Neutrophil (primary cell): ENCODE measurements around the gene ACTMAP.

ENCODE experiments used
- H3K27ac ChIP-seq: fragments of 200-600 bp; sonication (generic); 2 replicates; pipeline ENCODE4 v1.5.1; 2016; ENCODE audit warnings: mild to moderate bottlenecking, moderate library complexity
- H3K27me3 ChIP-seq: fragments of 200-600 bp; sonication (generic); 2 replicates; pipeline ENCODE4 v1.6.0; 2016; ENCODE audit warnings: mild to moderate bottlenecking
- H3K36me3 ChIP-seq: fragments of 200-600 bp; sonication (generic); 2 replicates; pipeline ENCODE4 v1.5.1; 2017
- H3K4me1 ChIP-seq, 2 experiments: fragments of 200-600 bp in 1 of 2; sonication (generic) in 1 of 2; 1 replicate in 1 of 2; 2 replicates in 1 of 2; pipeline versions ENCODE4 v1.5.1 to v1.6.1; 2013 to 2016; ENCODE audit warnings: low read depth in 1 of 2, low read length in 1 of 2, mild to moderate bottlenecking in 1 of 2, moderate library complexity in 1 of 2; ENCODE audit not compliant: control insufficient read depth in 1 of 2, insufficient read depth in 1 of 2
- H3K4me3 ChIP-seq, 2 experiments: fragments of 200-600 bp in 1 of 2; sonication (generic) in 1 of 2; 1 replicate in 1 of 2; 2 replicates in 1 of 2; pipeline ENCODE4 v1.5.1; 2013 to 2016; ENCODE audit warnings: low read depth in 1 of 2, low read length in 1 of 2, mild to moderate bottlenecking in 1 of 2, moderate library complexity in 1 of 2
- H3K9me3 ChIP-seq: fragments of 200-600 bp; sonication (generic); 2 replicates; pipeline ENCODE4 v1.5.1; 2016
- TF ChIP-seq, protein P1 (sequence below): fragments of 200-600 bp; sonication (generic); IDR thresholded peaks from 2 replicates; pipeline ENCODE4 v1.5.1; 2016; ENCODE audit warnings: antibody characterized with exemption

Gene ACTMAP

DNA sequence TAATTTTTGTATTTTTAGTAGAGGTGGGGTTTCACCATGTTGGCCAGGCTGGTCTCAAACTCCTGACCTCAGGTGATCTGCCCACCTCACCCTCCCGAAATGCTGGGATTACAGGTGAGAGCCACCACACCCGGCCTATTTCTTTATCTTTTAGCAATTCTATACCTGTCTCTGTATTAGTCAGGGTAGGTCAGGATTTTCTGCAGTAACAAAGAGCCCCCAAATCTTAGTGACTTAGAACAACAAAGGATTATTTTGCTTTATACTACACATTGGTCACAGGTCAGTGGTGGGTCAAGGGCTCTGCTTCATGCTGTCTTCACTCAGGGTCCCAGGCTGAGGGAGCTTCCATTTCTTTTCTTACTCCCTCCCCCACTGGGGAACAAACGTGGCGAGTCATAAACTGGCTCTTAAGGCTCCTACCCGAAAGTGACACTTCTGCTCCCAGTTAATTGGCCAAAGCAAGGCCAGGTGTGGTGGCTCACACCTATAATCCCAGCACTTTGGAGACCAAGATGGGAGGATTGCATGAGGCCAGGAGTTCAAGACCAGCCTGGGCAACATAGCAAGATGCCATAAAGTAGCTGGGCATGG is 26.5 kb downstream of the ACTMAP start:
- H3K27ac ChIP-seq = no peak overlapping the region
- H3K9me3 ChIP-seq = no peaks in the 10 kb centered on the region
- TF ChIP-seq, protein P1, sequence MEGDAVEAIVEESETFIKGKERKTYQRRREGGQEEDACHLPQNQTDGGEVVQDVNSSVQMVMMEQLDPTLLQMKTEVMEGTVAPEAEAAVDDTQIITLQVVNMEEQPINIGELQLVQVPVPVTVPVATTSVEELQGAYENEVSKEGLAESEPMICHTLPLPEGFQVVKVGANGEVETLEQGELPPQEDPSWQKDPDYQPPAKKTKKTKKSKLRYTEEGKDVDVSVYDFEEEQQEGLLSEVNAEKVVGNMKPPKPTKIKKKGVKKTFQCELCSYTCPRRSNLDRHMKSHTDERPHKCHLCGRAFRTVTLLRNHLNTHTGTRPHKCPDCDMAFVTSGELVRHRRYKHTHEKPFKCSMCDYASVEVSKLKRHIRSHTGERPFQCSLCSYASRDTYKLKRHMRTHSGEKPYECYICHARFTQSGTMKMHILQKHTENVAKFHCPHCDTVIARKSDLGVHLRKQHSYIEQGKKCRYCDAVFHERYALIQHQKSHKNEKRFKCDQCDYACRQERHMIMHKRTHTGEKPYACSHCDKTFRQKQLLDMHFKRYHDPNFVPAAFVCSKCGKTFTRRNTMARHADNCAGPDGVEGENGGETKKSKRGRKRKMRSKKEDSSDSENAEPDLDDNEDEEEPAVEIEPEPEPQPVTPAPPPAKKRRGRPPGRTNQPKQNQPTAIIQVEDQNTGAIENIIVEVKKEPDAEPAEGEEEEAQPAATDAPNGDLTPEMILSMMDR = no peak
- H3K4me1 ChIP-seq = peaks cover 21 to 23% of the 10 kb centered on the region in 2 experiments
- H3K4me3 ChIP-seq = no peak overlapping the region
- no peaks in the 10 kb centered on the region for H3K27me3 ChIP-seq
- peaks cover 46% of the 10 kb centered on the region for H3K36me3 ChIP-seq

DNA sequence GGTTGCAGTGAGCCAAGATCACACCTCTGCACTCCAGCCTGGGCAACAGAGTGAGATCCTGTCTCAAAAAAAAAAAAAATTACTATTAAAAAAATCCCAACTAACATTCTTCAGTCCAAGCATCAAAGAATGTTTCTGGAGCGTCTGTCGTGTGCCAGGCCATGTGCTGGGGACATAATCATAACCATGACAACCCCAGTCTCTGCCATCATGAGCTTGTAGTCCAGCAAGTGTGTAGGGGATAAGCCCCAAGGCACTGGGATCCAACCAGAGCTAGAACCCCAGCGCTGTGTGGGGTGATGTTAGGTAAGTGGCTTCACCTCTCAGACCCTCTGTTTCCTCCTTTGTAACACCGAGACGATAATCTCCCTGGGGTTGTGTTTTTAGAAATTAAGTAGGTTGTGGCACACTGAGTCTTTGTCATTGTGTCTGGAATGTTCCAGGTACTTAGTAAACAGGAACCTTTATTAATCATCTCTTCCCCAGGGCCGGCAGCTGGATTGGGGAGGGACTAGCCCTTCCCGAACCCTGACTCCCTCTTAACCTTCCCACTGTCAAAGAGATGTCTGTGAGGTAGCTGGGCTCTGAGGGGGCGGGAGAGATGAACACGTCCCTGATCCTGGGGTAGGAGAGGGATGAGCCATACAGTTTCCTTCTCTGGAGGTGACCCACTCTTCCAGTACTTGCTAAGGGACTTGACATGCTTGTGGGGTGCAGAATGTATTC is 28.2 kb downstream of the ACTMAP start:
- peaks cover 32% of the 10 kb centered on the region for H3K36me3 ChIP-seq
- TF ChIP-seq, protein P1 = no peak
- no peak overlapping the region for H3K4me3 ChIP-seq
- H3K4me1 ChIP-seq = peaks cover 37 to 38% of the 10 kb centered on the region in 2 experiments
- no peaks in the 10 kb centered on the region for H3K27me3 ChIP-seq
- H3K9me3 ChIP-seq = no peaks in the 10 kb centered on the region
- H3K27ac ChIP-seq = no peak overlapping the region

DNA sequence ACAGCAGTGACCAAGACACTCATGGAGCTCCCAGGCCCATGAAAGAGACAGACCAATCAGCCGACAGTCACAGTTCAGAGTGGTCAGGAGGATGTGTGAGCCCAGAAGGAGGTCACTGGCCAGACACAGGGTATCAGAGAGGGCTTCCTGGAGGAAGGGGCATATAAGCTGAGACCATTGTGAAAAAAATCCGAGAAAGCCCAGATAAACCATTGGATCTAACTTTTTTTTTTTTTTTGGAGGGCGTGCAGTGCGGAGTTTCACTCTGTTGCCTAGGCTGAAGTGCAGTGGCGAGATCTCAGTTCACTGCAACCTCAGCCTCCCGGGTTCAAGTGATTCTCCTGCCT is 29.2 kb downstream of the ACTMAP start:
- Histone ChIP-seq H3K27me3 (no peaks in the 10 kb centered on the region), H3K9me3 (no peaks in the 10 kb centered on the region), H3K36me3 (peaks cover 24% of the 10 kb centered on the region), H3K4me3 (no peak overlapping the region), H3K4me1 (peaks cover 41 to 43% of the 10 kb centered on the region in 2 experiments), H3K27ac (peak overlapping the region; percentile 52)
- TF ChIP-seq, protein P1 = no peak

- peak overlapping the region; percentile 92 for H3K27ac ChIP-seq
- no peaks in the 10 kb centered on the region for H3K27me3 ChIP-seq
- H3K4me1 ChIP-seq = peaks cover 56 to 57% of the 10 kb centered on the region in 2 experiments
- peaks cover 14% of the 10 kb centered on the region for H3K36me3 ChIP-seq
- TF ChIP-seq, protein P1 = no peak
- no peaks in the 10 kb centered on the region for H3K9me3 ChIP-seq
- H3K4me3 ChIP-seq = no peak overlapping the region
These were observed 30.8 kb downstream of the ACTMAP start for GRCh38 chr19:40719414-40719894.

DNA sequence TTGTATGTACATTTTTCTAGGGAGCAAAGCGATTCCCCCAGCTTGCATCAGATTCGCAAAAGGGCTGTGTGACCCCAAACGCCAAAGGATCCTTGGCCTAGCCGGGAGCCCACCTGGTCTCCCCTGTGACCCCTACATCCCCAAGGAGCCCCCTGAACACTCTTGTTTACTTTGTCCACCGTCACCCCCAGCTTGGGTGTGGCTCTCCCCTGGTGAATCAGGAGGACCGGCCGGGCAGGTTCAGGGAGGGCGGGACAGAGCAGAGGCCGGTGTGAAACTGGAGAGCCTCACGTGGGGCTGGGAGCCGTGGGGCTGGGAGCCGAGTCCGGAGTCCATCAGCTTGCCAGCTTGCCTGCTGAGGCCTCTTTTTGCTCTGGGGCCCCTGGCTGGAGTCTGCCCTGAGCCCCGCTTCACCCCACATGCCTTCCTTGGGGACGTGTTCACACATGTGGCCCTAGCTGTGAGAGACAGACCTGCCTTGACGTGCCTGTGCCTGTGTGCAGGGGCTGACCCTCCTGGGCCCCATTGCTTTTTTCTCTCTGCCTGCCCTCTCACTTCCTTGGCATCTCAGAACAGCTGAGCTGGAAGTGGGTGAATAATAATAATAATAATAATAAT is 31.4 kb downstream of the ACTMAP start:
- H3K36me3 ChIP-seq = peaks cover 10% of the 10 kb centered on the region
- TF ChIP-seq, protein P1 = no peak
- peak overlapping the region; percentile 92 for H3K27ac ChIP-seq
- no peaks in the 10 kb centered on the region for H3K9me3 ChIP-seq
- H3K27me3 ChIP-seq = no peaks in the 10 kb centered on the region
- peak overlapping the region in 1 of 2 experiments; percentile 93 for H3K4me3 ChIP-seq
- H3K4me1 ChIP-seq = peaks cover 61 to 62% of the 10 kb centered on the region in 2 experiments
